ENCODE results near the gene TRPC1.

The TRPC1 gene

GRCh38 chr3:142846779-142847577, 123.1 kb downstream of the TRPC1 start:
- no peak for DNase-seq

DNA sequence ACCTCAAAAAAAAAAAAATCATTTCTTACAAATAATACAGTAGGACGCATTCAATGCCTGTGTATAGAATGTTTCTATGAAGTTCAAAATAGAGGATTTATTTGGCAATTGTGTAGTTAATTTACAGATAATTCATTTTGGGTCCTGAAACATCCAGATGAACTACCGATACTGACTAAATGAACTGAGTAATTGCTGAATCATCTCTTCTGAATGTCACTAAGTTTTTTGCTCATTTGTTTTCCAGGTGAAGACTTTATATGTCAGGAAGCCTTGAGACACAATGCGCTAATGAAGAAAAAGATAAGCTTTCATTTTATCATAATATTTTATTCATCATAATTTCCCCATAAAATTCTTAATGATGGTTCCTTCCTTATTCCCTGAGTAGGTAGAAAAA, 125.3 kb downstream of the TRPC1 start:
- DNase-seq: no peak

DNA sequence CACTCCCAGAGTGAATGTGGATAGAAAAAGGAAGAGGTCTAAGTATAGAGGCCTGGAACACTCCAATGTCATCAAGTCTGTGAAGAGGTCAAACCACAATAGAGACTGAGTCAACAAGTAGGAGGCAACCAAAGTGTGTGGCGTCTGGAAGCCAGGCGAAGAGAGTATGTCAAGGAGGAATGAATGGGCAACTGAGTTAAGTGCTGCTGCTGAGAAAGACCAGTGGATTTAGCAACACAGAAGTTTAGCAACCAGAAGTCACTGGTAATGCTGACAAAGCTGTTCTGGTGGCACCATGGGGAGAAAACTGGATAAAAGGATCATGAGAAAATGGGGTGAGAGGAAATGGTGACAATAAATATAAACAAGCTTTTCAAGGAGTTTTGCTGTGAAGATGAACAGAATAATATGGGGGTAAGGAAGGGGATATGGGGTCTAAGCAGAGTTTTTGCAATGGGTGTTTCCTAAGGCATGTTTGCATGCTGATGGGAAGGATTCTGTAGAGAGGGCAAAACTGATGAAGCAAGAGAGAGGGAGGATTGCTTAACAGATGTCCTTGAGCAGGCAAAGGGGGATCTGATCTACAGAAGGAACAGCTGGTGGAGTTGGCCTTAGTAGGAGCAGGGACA, 126.7 kb downstream of the TRPC1 start:
- no peak for DNase-seq

DNA sequence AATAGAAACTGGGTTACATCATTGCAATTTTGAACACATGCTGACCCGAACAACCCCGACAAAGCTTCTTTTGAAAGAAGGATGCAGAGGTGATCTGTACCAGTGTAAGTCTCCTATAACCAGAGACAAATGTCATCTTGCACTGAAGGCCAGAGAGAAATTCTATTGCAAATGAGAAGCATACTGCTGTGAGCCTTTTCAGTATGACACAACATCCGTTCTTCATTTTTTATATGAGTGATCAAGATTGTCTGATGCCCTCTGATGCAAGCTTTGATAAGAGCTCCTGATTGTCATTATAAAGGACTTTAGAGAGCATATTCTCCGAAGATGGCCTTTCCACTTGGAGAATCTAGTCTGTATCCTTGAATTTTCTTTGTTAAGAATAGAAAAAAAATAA, 128.2 kb downstream of the TRPC1 start:
- DNase-seq: no peak

GRCh38 chr3:142853270-142854168, 129.7 kb downstream of the TRPC1 start:
- DNase-seq: no peak

GRCh38 chr3:142857056-142857455, 133.2 kb downstream of the TRPC1 start:
- DNase-seq: no peak
